Stimulated activated CD4-positive, alpha-beta T cell treated with anti-CD3 and anti-CD28 coated beads, Interleukin-1b, Interleukin-23, amount 100 ng/mL, for 48 hours (primary cell): ENCODE data around the gene LINC01488.

Experiments used
- DNase-seq: peaks from one replicate; pipeline ENCODE4 v3.0.0-alpha.2; 2020

The LINC01488 gene

DNA sequence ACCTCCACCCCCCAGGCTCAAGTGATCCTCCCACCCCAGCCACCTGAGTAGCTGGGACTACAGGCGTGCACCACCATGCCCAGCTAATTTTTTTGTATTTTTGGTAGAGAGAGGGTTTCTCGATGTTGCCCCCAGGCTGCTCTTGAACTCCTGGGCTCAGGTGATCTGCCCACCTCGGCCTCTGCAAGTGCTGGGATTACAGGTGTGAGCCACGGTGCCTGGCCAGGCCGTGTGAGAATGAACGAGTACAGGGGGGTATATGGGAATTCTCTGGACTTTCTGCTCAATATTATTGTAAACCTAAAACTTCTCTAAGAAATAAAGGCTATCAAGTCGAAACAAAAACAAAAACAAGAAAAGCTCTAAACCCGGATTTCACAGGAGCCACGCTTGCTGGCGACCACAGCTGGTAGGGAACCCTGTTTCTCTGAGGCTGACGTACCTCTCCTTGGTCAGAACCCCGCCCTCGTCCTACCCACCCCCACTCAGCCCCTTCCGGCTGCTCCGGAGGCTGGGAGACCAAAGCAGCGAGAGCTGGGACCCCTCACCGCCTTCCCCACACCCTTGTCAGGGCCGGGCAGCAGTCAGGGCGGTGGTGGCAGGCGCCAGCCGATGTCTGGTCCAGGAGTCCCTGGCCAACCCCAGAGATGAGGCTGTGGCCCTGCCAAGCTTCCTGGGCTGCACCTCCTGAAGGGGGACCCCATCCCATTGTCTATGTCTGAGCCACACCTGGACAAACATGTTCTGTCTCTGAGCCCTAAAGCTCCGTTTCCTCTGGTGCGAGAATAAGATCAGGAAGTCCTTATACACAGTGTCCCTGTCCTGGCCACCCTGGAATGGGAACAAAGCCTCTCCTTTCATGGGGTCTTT is 52.1 kb downstream of the LINC01488 start:
- no peak for DNase-seq

- no peak for DNase-seq
These were observed 52.7 kb downstream of the LINC01488 start for GRCh38 chr11:69534166-69534530.

DNA sequence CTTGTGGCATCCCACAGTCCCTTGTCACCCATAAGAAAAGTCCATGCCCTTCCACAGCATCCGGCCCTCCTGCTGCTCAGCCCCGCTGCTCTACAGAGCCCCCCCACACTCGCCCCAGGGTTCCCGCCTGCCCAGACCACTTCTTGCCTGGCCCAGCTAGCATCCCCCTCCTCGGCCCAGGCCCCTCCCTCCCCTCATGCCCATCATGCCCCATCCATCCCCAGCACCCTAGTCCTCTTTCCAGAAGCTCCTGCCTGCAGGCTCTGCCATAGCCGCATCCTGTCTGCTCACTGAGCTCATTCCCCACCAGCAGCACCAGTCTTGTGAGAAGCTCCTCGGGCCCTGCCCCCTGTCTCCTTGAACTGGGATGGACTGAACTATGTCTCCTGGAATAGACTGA is 54.4 kb downstream of the LINC01488 start:
- no peak for DNase-seq

DNA sequence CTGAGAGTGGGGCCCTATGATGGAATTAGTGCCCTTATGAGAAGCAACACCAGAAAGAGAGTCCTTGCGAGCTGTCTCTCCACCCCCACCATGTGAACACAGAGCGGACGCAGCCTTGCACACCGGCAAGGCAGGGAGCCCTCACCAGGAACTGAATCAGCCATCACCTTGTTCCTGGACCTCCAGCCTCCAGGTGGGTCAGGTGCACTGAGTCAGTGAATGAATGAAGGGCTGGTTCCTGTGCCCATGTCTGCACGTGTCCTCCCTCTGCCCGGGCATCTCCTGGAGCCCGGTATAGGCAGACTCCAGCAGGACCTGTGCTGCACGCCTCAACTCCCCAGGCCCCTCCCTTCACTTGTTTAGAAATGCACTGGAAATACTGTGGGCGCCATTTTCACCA is 54.9 kb downstream of the LINC01488 start:
- DNase-seq = no peak

DNA sequence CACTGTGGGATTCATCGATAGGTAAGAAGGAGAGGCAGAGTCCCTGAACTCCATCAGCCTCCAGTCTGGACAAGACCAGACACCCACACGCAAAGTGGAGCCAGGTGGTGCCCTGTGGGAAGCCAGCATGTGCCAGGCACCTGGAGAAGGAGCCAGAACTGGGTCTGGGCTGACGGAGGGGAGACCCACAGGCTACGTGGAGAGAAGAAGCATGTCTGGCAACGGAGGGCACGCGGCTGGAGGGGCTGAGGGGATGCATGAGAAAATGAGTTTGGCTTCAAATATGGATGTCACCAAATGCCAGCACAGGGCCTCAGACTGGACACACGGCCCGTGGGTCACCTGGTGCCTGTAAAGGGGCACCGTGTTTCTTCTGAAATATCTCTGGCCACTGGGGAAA is 55.7 kb downstream of the LINC01488 start:
- no peak for DNase-seq

GRCh38 chr11:69537855-69538640 is 56.6 kb downstream of the LINC01488 start:
- DNase-seq = no peak

- no peak for DNase-seq
These were observed 57.4 kb downstream of the LINC01488 start for GRCh38 chr11:69538854-69539253.

- DNase-seq = no peak
These were observed 58.1 kb downstream of the LINC01488 start for GRCh38 chr11:69539416-69540117.

- DNase-seq = no peak
These were observed 58.9 kb downstream of the LINC01488 start for GRCh38 chr11:69540118-69541000.

- no peak for DNase-seq
These were observed 59.5 kb downstream of the LINC01488 start for GRCh38 chr11:69541001-69541285.

GRCh38 chr11:69541501-69542313 is 60.2 kb downstream of the LINC01488 start:
- DNase-seq = no peak

- no peak for DNase-seq
These were observed 61.1 kb downstream of the LINC01488 start for GRCh38 chr11:69542314-69543168.
